Endothelial cell of umbilical vein (primary cell): ENCODE data around the gene UHMK1. TPM values are rescaled to one million over a fixed set of nuclear protein-coding genes. Genes with fewer than 3 reads are reported as not detected.

ENCODE experiments used
- BruUV-seq: library from RNA; stranded (reverse); fragments of 400-500 nt; replicated peaks from 2 replicates; lab custom pipeline; 2021; lab: Mats Ljungman, UMichigan
- CTCF ChIA-PET: fragments of 300-600, 350-600 bp; sonication (Branson Sonifier 250); formaldehyde crosslinking; loops from one replicate; lab custom pipeline; 2021; ENCODE audit warnings: antibody characterized with exemption, inconsistent platforms; lab: Charles Lee
- POLR2A ChIA-PET: fragments of 300-600, 350-600 bp; sonication (Branson Sonifier 250); formaldehyde crosslinking; loops from one replicate; lab custom pipeline; 2021; ENCODE audit warnings: antibody characterized with exemption, inconsistent platforms; lab: Charles Lee
- DNase-seq: peaks from one replicate; pipeline ENCODE4 v3.0.0-alpha.2; 2011; ENCODE audit warnings: low read depth, low spot score
- FAIRE-seq: peaks from 2 replicates; lab custom pipeline; 2011; peaks lifted over from hg19 to GRCh38; lab: Jason Lieb, UNC
- H2AFZ ChIP-seq: 2 replicates; pipeline ENCODE4 v1.6.0; 2012; ENCODE audit warnings: low read depth, low read length, control low read depth, inconsistent platforms
- H3K27ac ChIP-seq: 2 replicates; pipeline ENCODE4 v1.5.1; 2011; ENCODE audit warnings: low read depth, mild to moderate bottlenecking, control low read depth, low read length, moderate library complexity; ENCODE audit not compliant: insufficient read depth
- H3K27me3 ChIP-seq, 2 experiments: 2 replicates each; pipeline versions ENCODE4 v1.6.0 to v1.6.1; 2011; ENCODE audit warnings: low read length in 2 of 2, mixed read lengths in 1 of 2; ENCODE audit not compliant: control insufficient read depth in 2 of 2, insufficient read depth in 2 of 2
- H3K36me3 ChIP-seq, 2 experiments: 2 replicates in 1 of 2; 3 replicates in 1 of 2; pipeline ENCODE4 v1.5.1; 2011; ENCODE audit warnings: low read length in 2 of 2, mild to moderate bottlenecking in 1 of 2, moderate library complexity in 1 of 2; ENCODE audit not compliant: control insufficient read depth in 2 of 2, insufficient read depth in 2 of 2; ENCODE audit errors: extremely low read depth in 1 of 2
- H3K4me1 ChIP-seq: 3 replicates; pipeline ENCODE4 v1.5.1; 2011; ENCODE audit warnings: mild to moderate bottlenecking, low read length; ENCODE audit not compliant: control insufficient read depth, insufficient read depth; ENCODE audit errors: extremely low read depth
- H3K4me2 ChIP-seq: 2 replicates; pipeline ENCODE4 v1.6.1; 2011; ENCODE audit warnings: low read length, control low read depth, mixed read lengths; ENCODE audit not compliant: insufficient read depth
- H3K4me3 ChIP-seq, 3 experiments: fragments of 200-600 bp in 1 of 3; sonication (generic), shearing (Covaris generic) in 1 of 3; replicated peaks in 1 of 3; 2 replicates each; pipeline ENCODE4 v1.5.1; 2011 to 2016; ENCODE audit warnings: control low read depth in 3 of 3, low read length in 3 of 3, mild to moderate bottlenecking in 2 of 3, inconsistent platforms in 1 of 3, low read depth in 1 of 3, moderate library complexity in 1 of 3; ENCODE audit not compliant: insufficient read depth in 1 of 3
- H3K79me2 ChIP-seq: 2 replicates; pipeline ENCODE4 v1.6.0; 2012; ENCODE audit warnings: low read length, inconsistent platforms; ENCODE audit not compliant: control insufficient read depth, insufficient read depth
- H3K9ac ChIP-seq: replicated peaks from 2 replicates; pipeline ENCODE3; 2011; ENCODE audit warnings: low read length, control low read depth; ENCODE audit not compliant: insufficient read depth; ENCODE audit errors: extremely low read depth
- H3K9me1 ChIP-seq: replicated peaks from 3 replicates; pipeline ENCODE4 v1.6.0; 2011; ENCODE audit warnings: mild to moderate bottlenecking, low read length; ENCODE audit not compliant: control insufficient read depth, insufficient read depth; ENCODE audit errors: extremely low read depth
- H3K9me3 ChIP-seq: replicated peaks from 2 replicates; pipeline ENCODE4 v1.5.1; 2012; ENCODE audit warnings: low read length, inconsistent platforms; ENCODE audit not compliant: control insufficient read depth, insufficient read depth
- H4K20me1 ChIP-seq: replicated peaks from 2 replicates; pipeline ENCODE3; 2011; ENCODE audit warnings: mild to moderate bottlenecking, low read length; ENCODE audit not compliant: control insufficient read depth, insufficient read depth; ENCODE audit errors: extremely low read depth
- EZH2 ChIP-seq: IDR thresholded peaks from 2 replicates; pipeline ENCODE4 v1.6.1; 2012; ENCODE audit warnings: borderline replicate concordance, low read depth, mild to moderate bottlenecking, moderate library complexity, low read length, inconsistent platforms; ENCODE audit not compliant: severe bottlenecking
- FOS ChIP-seq: IDR thresholded peaks from 2 replicates; pipeline ENCODE4 v1.6.1; 2011; ENCODE audit warnings: mild to moderate bottlenecking, low read length, moderate library complexity, borderline replicate concordance; ENCODE audit not compliant: insufficient read depth
- GATA2 ChIP-seq: IDR thresholded peaks from 2 replicates; pipeline ENCODE4 v1.7.0; 2011; ENCODE audit warnings: low read depth, mild to moderate bottlenecking, moderate library complexity, mixed read lengths, low read length; ENCODE audit not compliant: insufficient read length, insufficient read depth
- JUN ChIP-seq: IDR thresholded peaks from 2 replicates; pipeline ENCODE4 v1.6.1; 2011; ENCODE audit warnings: borderline replicate concordance, low read depth; ENCODE audit not compliant: insufficient read length, insufficient read depth
- MYC ChIP-seq: IDR thresholded peaks from one replicate; pipeline ENCODE4 v1.6.1; 2011; ENCODE audit warnings: mild to moderate bottlenecking, low read depth, low read length
- POLR2A ChIP-seq: IDR thresholded peaks from 2 replicates; pipeline ENCODE4 v1.6.1; 2012; ENCODE audit warnings: low read depth, mild to moderate bottlenecking, control low read depth, low read length
- POLR2AphosphoS5 ChIP-seq: IDR thresholded peaks from 2 replicates; pipeline ENCODE4 v1.6.1; 2012; ENCODE audit warnings: low read depth, mild to moderate bottlenecking, control low read depth, low read length, moderate library complexity; ENCODE audit not compliant: insufficient read depth
- dilution Hi-C: fragments of 300-500 bp; cut with MboI; formaldehyde crosslinking; loops from one replicate; pipeline ENCODE4 v1.15.0; 2019; ENCODE audit warnings: low sequenced_read_pairs; ENCODE audit not compliant: extremely low pct_ligation_motif_present
- intact Hi-C: fragments of 100-400 bp; cut with micrococcal nuclease; formaldehyde crosslinking; loops from one replicate; pipeline ENCODE4 v1.10.0; 2022
- polyA plus RNA-seq, 4 experiments: library from polyadenylated mRNA; depleted of rRNA in 3 of 4; stranded (reverse) in 3 of 4; unstranded in 1 of 4; fragments of >200 nt; gene quantifications; 2 replicates each; pipeline versions ENCODE4 v1.2.1 to v1.2.3, GENCODE V29; 2011 to 2012; ENCODE audit warnings: missing spikeins in 1 of 4
- total RNA-seq: library from RNA; stranded (reverse); gene quantifications from 2 replicates; pipeline ENCODE4 v1.2.3, GENCODE V29; 2021
- TF ChIP-seq, protein P1 (sequence below), 2 donors: IDR thresholded peaks; 1 replicate in 1 of 2; 2 replicates in 1 of 2; pipeline ENCODE4 v1.5.1; 2011; ENCODE audit warnings: low read length in 2 of 2, mild to moderate bottlenecking in 2 of 2, moderate library complexity in 2 of 2, control low read depth in 1 of 2, inconsistent platforms in 1 of 2, low read depth in 1 of 2; ENCODE audit not compliant: insufficient read depth in 1 of 2; ENCODE audit errors: extremely low read depth in 1 of 2
- TF ChIP-seq, protein P2 (sequence below): IDR thresholded peaks from 2 replicates; pipeline ENCODE4 v1.6.1; 2011; ENCODE audit not compliant: insufficient read depth, insufficient read length

UHMK1 gene
- total and polyA plus RNA-seq, 2 donors (not counting 3 experiments of a cell fraction or from before 2014, with no cell fraction given), result 9.2 to 35.0 TPM

DNA sequence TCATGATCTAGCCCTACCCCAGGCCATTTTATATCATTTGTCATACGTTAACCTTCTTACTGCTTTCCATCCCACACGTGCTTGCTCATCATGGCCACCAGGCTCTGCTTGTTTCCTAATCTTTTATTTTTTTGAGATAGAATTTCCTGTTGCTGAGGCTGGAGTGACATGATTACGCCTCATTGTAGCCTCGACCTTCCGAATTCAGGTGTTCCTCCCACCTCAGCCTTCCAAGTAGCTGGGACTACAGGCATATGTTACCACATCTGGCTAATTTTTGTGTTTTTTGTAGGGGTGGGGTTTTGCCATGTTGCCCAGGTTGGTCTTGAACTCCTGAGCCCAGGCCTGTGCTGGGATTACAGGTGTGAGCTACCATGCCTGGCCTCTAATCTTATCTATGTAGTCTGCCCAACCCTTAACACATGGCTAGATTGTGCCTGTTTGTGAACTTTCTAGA, 67.2 kb downstream of the UHMK1 start:
- peak overlapping the region; percentile 94 for H3K4me2 ChIP-seq
- peaks cover 82% of the 10 kb centered on the region for H3K79me2 ChIP-seq
- FAIRE-seq (no peak), DNase-seq (no peak)
- H3K27me3 ChIP-seq, result no peaks in the 10 kb centered on the region
- H2AFZ ChIP-seq, result no peak overlapping the region
- dilution Hi-C loops (no loop called here), intact Hi-C loops (loop anchor here (5.0 kb wide), 2 partner anchors 37 to 507 kb away; no protein-coding TSS in a partner anchor)
- H3K9me3 ChIP-seq, result no peaks in the 10 kb centered on the region
- TF ChIP-seq, protein P1, sequence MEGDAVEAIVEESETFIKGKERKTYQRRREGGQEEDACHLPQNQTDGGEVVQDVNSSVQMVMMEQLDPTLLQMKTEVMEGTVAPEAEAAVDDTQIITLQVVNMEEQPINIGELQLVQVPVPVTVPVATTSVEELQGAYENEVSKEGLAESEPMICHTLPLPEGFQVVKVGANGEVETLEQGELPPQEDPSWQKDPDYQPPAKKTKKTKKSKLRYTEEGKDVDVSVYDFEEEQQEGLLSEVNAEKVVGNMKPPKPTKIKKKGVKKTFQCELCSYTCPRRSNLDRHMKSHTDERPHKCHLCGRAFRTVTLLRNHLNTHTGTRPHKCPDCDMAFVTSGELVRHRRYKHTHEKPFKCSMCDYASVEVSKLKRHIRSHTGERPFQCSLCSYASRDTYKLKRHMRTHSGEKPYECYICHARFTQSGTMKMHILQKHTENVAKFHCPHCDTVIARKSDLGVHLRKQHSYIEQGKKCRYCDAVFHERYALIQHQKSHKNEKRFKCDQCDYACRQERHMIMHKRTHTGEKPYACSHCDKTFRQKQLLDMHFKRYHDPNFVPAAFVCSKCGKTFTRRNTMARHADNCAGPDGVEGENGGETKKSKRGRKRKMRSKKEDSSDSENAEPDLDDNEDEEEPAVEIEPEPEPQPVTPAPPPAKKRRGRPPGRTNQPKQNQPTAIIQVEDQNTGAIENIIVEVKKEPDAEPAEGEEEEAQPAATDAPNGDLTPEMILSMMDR (IDR thresholded peaks at IDR 0.05; ENCODE audit: extremely low read depth in 1 of 2, insufficient read depth in 1 of 2, low read depth in 1 of 2, low read length in 2 of 2), result no peak
- TF ChIP-seq FOS, result no peak
- TF ChIP-seq MYC, result no peak
- TF ChIP-seq, protein P2, sequence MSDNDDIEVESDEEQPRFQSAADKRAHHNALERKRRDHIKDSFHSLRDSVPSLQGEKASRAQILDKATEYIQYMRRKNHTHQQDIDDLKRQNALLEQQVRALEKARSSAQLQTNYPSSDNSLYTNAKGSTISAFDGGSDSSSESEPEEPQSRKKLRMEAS, result no peak
- no peak for TF ChIP-seq GATA2
- no peak for TF ChIP-seq EZH2
- no peak for TF ChIP-seq JUN
- no peak for TF ChIP-seq POLR2A
- TF ChIP-seq POLR2AphosphoS5, result no peak
- H3K27ac ChIP-seq, result no peak overlapping the region
- CTCF ChIA-PET, result interaction anchor here (1.1 to 1.9 kb wide), 4 partner anchors 9 to 207 kb away, joined by 3 to 4 read pairs (median 4); no protein-coding TSS in a partner anchor
- peaks cover 37% of the 10 kb centered on the region for H3K4me1 ChIP-seq
- no peak overlapping the region for H3K9ac ChIP-seq
- no peaks in the 10 kb centered on the region for H4K20me1 ChIP-seq
- POLR2A ChIA-PET, result no interaction called here
- no TSS peak for BruUV-seq
- peaks cover 4 to 6% of the 10 kb centered on the region in 2 experiments for H3K36me3 ChIP-seq
- no peaks in the 10 kb centered on the region for H3K9me1 ChIP-seq
- H3K4me3 ChIP-seq, result no peak overlapping the region
